SW 1271 (cell line): ENCODE measurements around the gene VAPA.

Experiments
- DNase-seq, 2 experiments: peaks; one replicate each; lab custom pipeline; 2025; lab: John Stamatoyannopoulos, UW

Gene VAPA

DNA sequence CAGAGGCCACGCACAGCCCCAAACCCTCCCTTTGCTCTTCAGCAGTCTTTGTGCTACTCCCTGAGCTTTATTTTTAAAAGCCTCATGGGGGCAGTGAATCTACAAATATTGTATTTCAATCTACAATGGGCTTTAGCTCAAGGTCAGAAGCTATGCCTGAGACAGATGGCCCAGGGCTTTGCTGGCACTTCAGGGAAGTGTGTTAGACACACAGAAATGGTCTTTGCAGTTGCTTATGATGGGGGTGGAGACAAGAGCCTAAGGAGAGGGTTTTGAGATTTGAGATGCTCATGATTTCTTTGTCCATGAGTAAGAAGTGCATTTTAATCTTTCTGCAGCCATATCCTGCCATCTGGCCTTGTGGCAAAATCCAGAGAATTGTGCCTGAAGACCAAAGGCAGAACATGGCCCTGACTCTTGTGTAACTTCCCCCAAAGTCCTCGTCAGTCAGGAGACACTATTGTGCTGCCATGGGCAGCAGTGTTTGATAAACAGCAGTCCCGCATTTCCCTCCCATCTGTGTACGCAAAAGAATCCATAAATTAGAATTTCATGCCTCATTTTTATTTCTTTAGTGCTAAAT is 92.6 kb downstream of the VAPA start:
- no peak for DNase-seq

DNA sequence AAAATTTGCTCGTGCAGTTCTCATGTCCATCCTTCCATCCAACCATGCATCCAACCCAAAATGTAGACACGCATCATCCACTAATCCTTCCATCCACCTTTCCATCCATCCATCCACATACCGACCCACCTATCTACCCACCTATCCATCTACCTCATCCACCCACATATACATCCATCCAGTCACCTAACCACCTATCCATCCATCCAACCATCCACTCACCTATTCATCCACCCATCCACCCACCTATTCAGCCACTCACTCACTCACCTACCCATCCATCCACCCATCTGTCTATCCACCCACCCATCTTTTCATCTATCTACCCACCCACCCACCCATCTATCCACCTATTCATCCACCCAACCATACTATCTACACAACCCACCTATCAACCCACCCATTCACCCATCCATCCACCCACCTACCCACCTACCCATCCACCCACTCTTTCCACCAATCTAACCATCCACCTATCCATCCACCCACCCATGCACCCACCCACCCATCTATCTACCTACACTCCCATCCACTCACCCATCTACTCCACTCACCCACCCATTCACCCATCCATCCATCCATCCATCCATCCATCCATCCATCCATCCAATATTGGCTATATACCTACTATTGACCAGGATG is 94.3 kb downstream of the VAPA start:
- DNase-seq, result no peak
